Vagina (tissue), 2 donors: ENCODE measurements around the gene ENTREP1. TPM values are rescaled to one million over a fixed set of nuclear protein-coding genes. Genes with fewer than 3 reads are reported as not detected.
"Not testable (repeated sequence)": the region's sequence is repeated elsewhere in the genome, so short reads cannot be mapped to it uniquely, and the experiment has no call there.

Source experiments
- DNase-seq, 2 donors: peaks; one replicate each; pipeline ENCODE4 v3.0.0-alpha.2; 2017; ENCODE audit errors: extremely low spot score in 2 of 2
- H3K27ac ChIP-seq: fragments of 200-600 bp; sonication (generic); one replicate; pipeline ENCODE4 v1.5.1; 2019
- H3K27me3 ChIP-seq: fragments of 200-600 bp; sonication (generic); one replicate; pipeline ENCODE4 v1.5.1; 2019
- H3K36me3 ChIP-seq, 2 donors: fragments of 200-600 bp; sonication (generic); one replicate each; pipeline ENCODE4 v1.5.1; 2017 to 2019
- H3K4me1 ChIP-seq: fragments of 200-600 bp; sonication (generic); one replicate; pipeline ENCODE4 v1.5.1; 2019
- H3K4me3 ChIP-seq, 2 donors: fragments of 200-600 bp; sonication (generic); 1 replicate in 1 of 2; 2 replicates in 1 of 2; pipeline ENCODE4 v1.5.1; 2016 to 2019
- H3K9me3 ChIP-seq: fragments of 200-600 bp; sonication (generic); one replicate; pipeline ENCODE4 v1.5.1; 2019
- CTCF ChIP-seq, 3 experiments: fragments of 450-650 bp in 2 of 3; fragments of 200-600 bp in 1 of 3; sonication (generic) in 1 of 3; IDR thresholded peaks; one replicate each; pipeline ENCODE4 v1.5.1; 2017 to 2019; ENCODE audit warnings: antibody characterized with exemption in 3 of 3, mild to moderate bottlenecking in 2 of 3, moderate library complexity in 2 of 3
- POLR2A ChIP-seq, 2 donors: fragments of 450-650 bp; IDR thresholded peaks; one replicate each; pipeline ENCODE4 v1.6.1; 2017; ENCODE audit warnings: antibody characterized with exemption in 2 of 2, mild to moderate bottlenecking in 2 of 2, moderate library complexity in 2 of 2
- POLR2AphosphoS5 ChIP-seq, 2 donors: sonication (generic); formaldehyde crosslinking; IDR thresholded peaks; one replicate each; pipeline ENCODE4 v1.9.0; 2017; ENCODE audit warnings: antibody characterized with exemption in 2 of 2, mild to moderate bottlenecking in 2 of 2, low read depth in 1 of 2; ENCODE audit not compliant: insufficient read depth in 1 of 2
- intact Hi-C: fragments of 100-400 bp; cut with DNase I; formaldehyde crosslinking; loops from one replicate; pipeline ENCODE4 v1.15.1; 2023
- total RNA-seq: library from RNA; depleted of rRNA; stranded (reverse); fragments of >200 nt; gene quantifications from one replicate; pipeline ENCODE4 v1.2.3, GENCODE V29; 2016

Gene ENTREP1
- total RNA-seq, 1 donor from 2014 or later: 12.5 TPM

GRCh38 chr9:69433392-69433791 is 108.4 kb downstream of the ENTREP1 start:
- H3K27ac ChIP-seq: no peak overlapping the region
- no peak for TF ChIP-seq CTCF (IDR thresholded peaks at IDR 0.05)
- no peak for TF ChIP-seq POLR2AphosphoS5 (IDR thresholded peaks at IDR 0.05; ENCODE audit: insufficient read depth in 1 of 2, low read depth in 1 of 2)
- TF ChIP-seq POLR2A (IDR thresholded peaks at IDR 0.05): no peak
- no peak overlapping the region for H3K4me3 ChIP-seq
- intact Hi-C loops: no loop called here
- H3K9me3 ChIP-seq: no peaks in the 10 kb centered on the region
- no peaks in the 10 kb centered on the region for H3K27me3 ChIP-seq
- no peak for DNase-seq
- H3K36me3 ChIP-seq: no peaks in the 10 kb centered on the region
- no peaks in the 10 kb centered on the region for H3K4me1 ChIP-seq

- TF ChIP-seq POLR2AphosphoS5 (IDR thresholded peaks at IDR 0.05; ENCODE audit: insufficient read depth in 1 of 2, low read depth in 1 of 2): no peak
- no peak for TF ChIP-seq POLR2A (IDR thresholded peaks at IDR 0.05)
- no peak for TF ChIP-seq CTCF (IDR thresholded peaks at IDR 0.05)
- no peaks in the 10 kb centered on the region for H3K27me3 ChIP-seq
- DNase-seq: no peak
- no peaks in the 10 kb centered on the region for H3K36me3 ChIP-seq
- H3K4me3 ChIP-seq: no peak overlapping the region
- H3K4me1 ChIP-seq: no peaks in the 10 kb centered on the region
- intact Hi-C loops: no loop called here
- H3K9me3 ChIP-seq: no peaks in the 10 kb centered on the region
- no peak overlapping the region for H3K27ac ChIP-seq
Observed at GRCh38 chr9:69433968-69434367, 109.0 kb downstream of the ENTREP1 start.

GRCh38 chr9:69439654-69440053 is 114.6 kb downstream of the ENTREP1 start:
- intact Hi-C loops, H3K4me1 ChIP-seq, H3K4me3 ChIP-seq, H3K9me3 ChIP-seq, H3K36me3 ChIP-seq, H3K27me3 ChIP-seq, DNase-seq, H3K27ac ChIP-seq: not testable (repeated sequence)

GRCh38 chr9:69440254-69440955 is 115.4 kb downstream of the ENTREP1 start:
- H3K27me3 ChIP-seq, H3K36me3 ChIP-seq, H3K4me3 ChIP-seq, H3K4me1 ChIP-seq, intact Hi-C loops, DNase-seq, H3K9me3 ChIP-seq, H3K27ac ChIP-seq: not testable (repeated sequence)

Other genes starting within 250 kb of the ENTREP1 start
- 68.3 TPM for gene TJP2, start 150.9 kb upstream of the ENTREP1 start, total RNA-seq